K562 (cell line): ENCODE measurements around the gene PLEKHA6. TPM values are rescaled to one million over a fixed set of nuclear protein-coding genes. Genes with fewer than 3 reads are reported as not detected.

ENCODE experiments used
- ATAC-seq: fragments of 200-7000 bp; cut with Tn5 transposase; 3 replicates; pipeline ENCODE4 v1.9.1; 2020; ENCODE audit warnings: moderate library complexity
- BruUV-seq: library from RNA; stranded (reverse); fragments of 400-500 nt; replicated peaks from 2 replicates; lab custom pipeline; 2021; lab: Mats Ljungman, UMichigan
- CTCF ChIA-PET: fragments of 300-600 bp; formaldehyde crosslinking; extraction: SDS; loops from one replicate; lab custom pipeline; 2021; ENCODE audit warnings: low intra/inter-chr PET ratio; lab: Yijun Ruan, JAX
- POLR2A ChIA-PET: fragments of 300-600, 350-650 bp; sonication (Branson Sonifier 250); formaldehyde crosslinking; extraction: SDS; loops from one replicate; lab custom pipeline; 2021; ENCODE audit warnings: antibody characterized with exemption, inconsistent platforms; lab: Yijun Ruan, JAX
- DNase-seq, 4 experiments: peaks; one replicate each; pipeline versions ENCODE4 v3.0.0 to v3.0.0-alpha.2; 2011 to 2018; ENCODE audit warnings: low spot score in 3 of 4, mixed read lengths in 3 of 4; ENCODE audit errors: extremely low read depth in 1 of 4
- FAIRE-seq: peaks from 2 replicates; lab custom pipeline; 2011; peaks lifted over from hg19 to GRCh38; lab: Jason Lieb, UNC
- H2AFZ ChIP-seq: 2 replicates; pipeline ENCODE4 v1.6.0; 2011; ENCODE audit warnings: low read depth, low read length, control low read depth, inconsistent platforms
- H3K27ac ChIP-seq: fragments of 200-600 bp; 3 replicates; pipeline ENCODE4 v1.8.0; 2011; ENCODE audit warnings: low read depth, mild to moderate bottlenecking, control low read depth, inconsistent platforms, low read length, moderate library complexity, mixed read lengths; ENCODE audit errors: extremely low read depth
- H3K27me3 ChIP-seq, 2 experiments: fragments of 300-600 bp in 1 of 2; 2 replicates in 1 of 2; 3 replicates in 1 of 2; pipeline versions ENCODE4 v1.6.0 to v1.8.0; 2011; ENCODE audit warnings: inconsistent platforms in 2 of 2, low read length in 2 of 2, mild to moderate bottlenecking in 1 of 2, mixed read lengths in 1 of 2, moderate library complexity in 1 of 2; ENCODE audit not compliant: control insufficient read depth in 2 of 2, insufficient read depth in 2 of 2
- H3K36me3 ChIP-seq: fragments of 300-600 bp; 3 replicates; pipeline ENCODE4 v1.8.0; 2011; ENCODE audit warnings: mild to moderate bottlenecking, low read length, inconsistent platforms; ENCODE audit not compliant: control insufficient read depth, insufficient read depth
- H3K4me1 ChIP-seq, 2 experiments: fragments of 200-600 bp in 1 of 2; replicated peaks in 1 of 2; 2 replicates in 1 of 2; 3 replicates in 1 of 2; pipeline versions ENCODE4 v1.5.1 to v1.8.0; 2011; ENCODE audit warnings: inconsistent platforms in 2 of 2, low read length in 2 of 2, mild to moderate bottlenecking in 1 of 2, mixed read lengths in 1 of 2, moderate library complexity in 1 of 2; ENCODE audit not compliant: control insufficient read depth in 2 of 2, insufficient read depth in 2 of 2
- H3K4me2 ChIP-seq: 2 replicates; pipeline ENCODE4 v1.6.1; 2011; ENCODE audit warnings: low read length, control low read depth, inconsistent platforms, mixed read lengths; ENCODE audit not compliant: insufficient read depth
- H3K4me3 ChIP-seq: fragments of 200-600 bp; sonication (generic), shearing (Covaris generic); 2 replicates; pipeline ENCODE4 v1.5.1; 2016; ENCODE audit warnings: control low read depth, inconsistent platforms
- H3K79me2 ChIP-seq: fragments of 200-600 bp; 3 replicates; pipeline ENCODE4 v1.8.0; 2011; ENCODE audit warnings: low read length, inconsistent platforms; ENCODE audit not compliant: control insufficient read depth, insufficient read depth
- H3K9ac ChIP-seq, 2 experiments: 2 replicates each; pipeline versions ENCODE4 v1.6.0 to v1.6.1; 2011; ENCODE audit warnings: low read depth in 2 of 2, low read length in 2 of 2, control low read depth in 1 of 2, inconsistent platforms in 1 of 2, mild to moderate bottlenecking in 1 of 2, mixed read lengths in 1 of 2; ENCODE audit not compliant: insufficient read depth in 1 of 2
- H3K9me1 ChIP-seq: one replicate; pipeline ENCODE4 v1.6.0; 2011; ENCODE audit warnings: inconsistent platforms, mild to moderate bottlenecking, low read length, moderate library complexity; ENCODE audit not compliant: control insufficient read depth, insufficient read depth
- H3K9me3 ChIP-seq: replicated peaks from 2 replicates; pipeline ENCODE4 v1.5.1; 2011; ENCODE audit warnings: low read depth, low read length, inconsistent platforms; ENCODE audit not compliant: control insufficient read depth, insufficient read depth
- H4K20me1 ChIP-seq: replicated peaks from 2 replicates; pipeline ENCODE4 v1.6.1; 2011; ENCODE audit warnings: low read length, inconsistent platforms, mixed read lengths; ENCODE audit not compliant: control insufficient read depth, insufficient read depth
- ATF6 ChIP-seq: sonication (generic); formaldehyde crosslinking; IDR thresholded peaks from 2 replicates; pipeline ENCODE4 v1.4.0; 2020; ENCODE audit warnings: mild to moderate bottlenecking, missing genetic modification reagents
- GMEB1 ChIP-seq: fragments of 250-450 bp; sonication (Bioruptor Pico); IDR thresholded peaks from 2 replicates; pipeline ENCODE4 v1.4.0; 2020; ENCODE audit warnings: mild to moderate bottlenecking
- MTA1 ChIP-seq: fragments of 450-650 bp; IDR thresholded peaks from 2 replicates; pipeline ENCODE4 v1.6.1; 2017; ENCODE audit warnings: borderline replicate concordance
- PHF20 ChIP-seq: fragments of 450-650 bp; IDR thresholded peaks from 2 replicates; pipeline ENCODE4 v1.6.1; 2018; ENCODE audit not compliant: partially characterized antibody
- TAF7 ChIP-seq: fragments of 450-650 bp; IDR thresholded peaks from 2 replicates; pipeline ENCODE4 v1.6.1; 2016; ENCODE audit warnings: missing genetic modification characterization, missing compliant biosample characterization
- TCF7L2 ChIP-seq: fragments of 150-350 bp; IDR thresholded peaks from 2 replicates; pipeline ENCODE4 v1.6.1; 2016; ENCODE audit warnings: low read depth, mild to moderate bottlenecking, low read length, moderate library complexity
- TFE3 ChIP-seq: fragments of 450-650 bp; formaldehyde crosslinking; IDR thresholded peaks from 2 replicates; pipeline ENCODE4 v1.4.0; 2020; ENCODE audit warnings: mild to moderate bottlenecking, mixed read lengths
- USF2 ChIP-seq: sonication (generic); formaldehyde crosslinking; IDR thresholded peaks from 2 replicates; pipeline ENCODE4 v1.5.0; 2020; ENCODE audit warnings: missing genetic modification reagents
- XRCC4 ChIP-seq: IDR thresholded peaks from one replicate; pipeline ENCODE4 v1.6.1; 2011; ENCODE audit not compliant: insufficient read depth, insufficient read length; ENCODE audit errors: extremely low read depth
- ZNF609 ChIP-seq: sonication (generic); formaldehyde crosslinking; IDR thresholded peaks from 2 replicates; pipeline ENCODE4 v1.8.1; 2023; ENCODE audit warnings: missing genetic modification reagents, mild to moderate bottlenecking, borderline replicate concordance
- ZNF699 ChIP-seq: fragments of 250-450 bp; sonication (Bioruptor Pico); IDR thresholded peaks from 2 replicates; pipeline ENCODE4 v1.8.0; 2021; ENCODE audit warnings: mild to moderate bottlenecking, moderate library complexity; ENCODE audit not compliant: insufficient replicate concordance
- WGBS: fragments of 100-300 bp; shearing (Covaris generic); methylation state at CpG from one replicate; pipeline ENCODE4 v1.1.6; 2016; ENCODE audit warnings: low coverage, mixed read lengths; ENCODE audit not compliant: insufficient coverage; ENCODE audit errors: missing lambda C conversion rate; 5-methylcytosine and 5-hydroxymethylcytosine counted together
- in situ Hi-C: fragments of 300-500 bp; cut with MboI; formaldehyde crosslinking; loops from 4 replicates; pipeline ENCODE4 v1.15.0; 2018; ENCODE audit warnings: inconsistent platforms, mixed read lengths
- intact Hi-C: fragments of 100-400 bp; cut with micrococcal nuclease; formaldehyde crosslinking; loops from 2 replicates; pipeline ENCODE4 v1.14.2; 2022
- polyA plus RNA-seq, 8 experiments: library from polyadenylated mRNA; depleted of rRNA in 4 of 8; stranded (reverse) in 5 of 8; unstranded in 3 of 8; fragments of >200 nt; fragmentation: Nextera tagmentation in 2 of 8; fragmentation: Illumina TruSeq in 1 of 8; extraction: Ambion mirVana in 2 of 8; extraction: Trizol in 1 of 8; gene quantifications; 2 replicates each; pipeline versions ENCODE4 v1.2.1 to v1.2.3, GENCODE V29; 2011 to 2014; ENCODE audit warnings: inconsistent platforms in 1 of 8, missing spikeins in 1 of 8
- total RNA-seq, 7 experiments: library from RNA; depleted of rRNA in 6 of 7; stranded (reverse); fragments of >200 nt in 6 of 7; fragmentation: Illumina TruSeq in 2 of 7; extraction: Trizol in 2 of 7; gene quantifications; 2 replicates each; pipeline versions ENCODE4 v1.2.1 to v1.2.3, GENCODE V29; 2011 to 2021; ENCODE audit warnings: low replicate concordance in 1 of 7

Gene PLEKHA6
- total and polyA plus RNA-seq, 9 of the 15 experiments (the other 6 are each of a cell fraction or from before 2014, with no cell fraction given): under 0.01 to 0.33 (median 0.01) TPM; not detected in 4

GRCh38 chr1:204240233-204240632 is 119.5 kb downstream of the PLEKHA6 start:
- DNase-seq (no peak), ATAC-seq (no peak), FAIRE-seq (no peak)
- peaks cover 0 to 26% of the 10 kb centered on the region in 2 experiments; a peak in 2 of 5 replicates for H3K27me3 ChIP-seq
- H3K4me2 ChIP-seq: no peak overlapping the region
- ChIA-PET POLR2A (no interaction called here), CTCF (no interaction called here)
- H4K20me1 ChIP-seq: no peaks in the 10 kb centered on the region; the same call in 1 of the 2 replicates
- no peak overlapping the region for H2AFZ ChIP-seq
- intact Hi-C loops (no loop called here), in situ Hi-C loops (no loop called here)
- 0% methylated on average over 1 of the region's 1 CpG for WGBS
- no peaks in the 10 kb centered on the region for H3K9me1 ChIP-seq
- no peaks in the 10 kb centered on the region for H3K9me3 ChIP-seq
- no peak overlapping the region for H3K9ac ChIP-seq
- no peaks in the 10 kb centered on the region for H3K79me2 ChIP-seq
- no peak overlapping the region for H3K4me3 ChIP-seq
- no TSS peak for BruUV-seq
- H3K4me1 ChIP-seq: no peaks in the 10 kb centered on the region
- no peak overlapping the region for H3K27ac ChIP-seq
- no peaks in the 10 kb centered on the region for H3K36me3 ChIP-seq
- TF ChIP-seq GMEB1 (CRISPR knock-in tag) (no peak), XRCC4 (no peak), USF2 (CRISPR knock-in tag) (peak; percentile 46; the same call in 1 of the 2 replicates), TAF7 (tag) (no peak), TCF7L2 (no peak), MTA1 (no peak), ZNF699 (CRISPR knock-in tag) (no peak), ATF6 (no peak), PHF20 (no peak), TFE3 (peak; percentile 77), ZNF609 (CRISPR knock-in tag) (no peak)
